ENCODE measurements around the gene ENOX1. TPM values are rescaled to one million over a fixed set of nuclear protein-coding genes. Genes with fewer than 3 reads are reported as not detected.
A peak's percentile ranks its signal among the peaks of the same experiment; 100 is the strongest.

Gene ENOX1
- total and polyA plus RNA-seq, 3 donors from 2014 or later, result 11.0 to 14.2 (median 11.5) TPM

GRCh38 chr13:43822969-43823368, 36.2 kb upstream of the ENOX1 start:
- H3K27me3 ChIP-seq, result no peaks in the 10 kb centered on the region
- no peaks in the 10 kb centered on the region for H3K4me1 ChIP-seq
- intact Hi-C loops (cut with DNase I; ENCODE audit: low total_unique reads), result no loop called here
- no peak for TF ChIP-seq POLR2A (IDR thresholded peaks at IDR 0.05)
- no peak overlapping the region for H3K27ac ChIP-seq
- no peaks in the 10 kb centered on the region for H3K36me3 ChIP-seq (ENCODE audit: low read depth, missing control alignments)
- 33 to 78% methylated on average over 1 of the region's 1 CpG for WGBS, 2 donors
- no peaks in the 10 kb centered on the region for H3K9me3 ChIP-seq
- H3K4me3 ChIP-seq, result no peak overlapping the region
- DNase-seq, result no peak

GRCh38 chr13:43816401-43816889, 29.7 kb upstream of the ENOX1 start:
- WGBS, 2 donors, result 82% methylated on average over 4 of the region's 4 CpGs
- Histone ChIP-seq H3K4me3 (no peak overlapping the region), H3K9me3 (no peaks in the 10 kb centered on the region), H3K27ac (no peak overlapping the region), H3K27me3 (no peaks in the 10 kb centered on the region), H3K4me1 (no peaks in the 10 kb centered on the region), H3K36me3 (ENCODE audit: low read depth, missing control alignments) (no peaks in the 10 kb centered on the region)
- no peak for DNase-seq
- intact Hi-C loops (cut with DNase I; ENCODE audit: low total_unique reads), result no loop called here
- TF ChIP-seq POLR2A (IDR thresholded peaks at IDR 0.05) (no peak), CTCF (IDR thresholded peaks at IDR 0.05) (no peak)

DNA sequence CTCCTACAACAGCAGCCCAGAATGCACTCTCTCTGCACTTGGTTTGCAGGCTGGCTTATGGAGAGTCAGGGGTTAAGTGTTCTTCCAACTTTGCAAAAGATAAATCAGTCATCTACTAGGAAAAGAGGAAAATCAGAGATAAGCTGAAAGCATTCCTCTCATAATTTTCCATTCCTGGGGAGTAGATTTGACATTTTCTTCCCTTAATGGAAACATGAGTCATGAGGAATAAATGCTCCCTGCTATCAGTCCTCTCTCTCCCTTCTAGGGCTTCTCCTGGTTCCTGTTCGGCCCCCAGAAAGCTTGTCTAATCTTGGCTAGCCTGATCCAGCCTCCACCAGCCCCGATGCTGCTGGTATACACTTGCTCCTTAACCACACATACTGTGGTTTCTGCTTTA, 28.4 kb upstream of the ENOX1 start:
- 44 to 45% methylated on average over 2 of the region's 2 CpGs for WGBS, 2 donors
- TF ChIP-seq POLR2A (IDR thresholded peaks at IDR 0.05) (no peak), CTCF (IDR thresholded peaks at IDR 0.05) (no peak)
- H3K9me3 ChIP-seq, result no peaks in the 10 kb centered on the region
- H3K27me3 ChIP-seq, result no peaks in the 10 kb centered on the region
- intact Hi-C loops (cut with DNase I; ENCODE audit: low total_unique reads), result no loop called here
- peak; percentile 24 for DNase-seq
- H3K27ac ChIP-seq, result no peak overlapping the region
- H3K4me1 ChIP-seq, result no peaks in the 10 kb centered on the region
- no peak overlapping the region for H3K4me3 ChIP-seq
- H3K36me3 ChIP-seq (ENCODE audit: low read depth, missing control alignments), result no peaks in the 10 kb centered on the region

- Histone ChIP-seq H3K9me3 (no peaks in the 10 kb centered on the region), H3K27ac (no peak overlapping the region), H3K36me3 (ENCODE audit: low read depth, missing control alignments) (no peaks in the 10 kb centered on the region), H3K27me3 (no peaks in the 10 kb centered on the region), H3K4me1 (no peaks in the 10 kb centered on the region), H3K4me3 (no peak overlapping the region)
- DNase-seq, result no peak
- intact Hi-C loops (cut with DNase I; ENCODE audit: low total_unique reads), result loop anchor here (10.0 kb wide), 1 partner anchor 724 kb away; no protein-coding TSS in a partner anchor
- TF ChIP-seq CTCF (IDR thresholded peaks at IDR 0.05) (no peak), POLR2A (IDR thresholded peaks at IDR 0.05) (no peak)
Observed at GRCh38 chr13:43808676-43809075, 21.9 kb upstream of the ENOX1 start.

DNA sequence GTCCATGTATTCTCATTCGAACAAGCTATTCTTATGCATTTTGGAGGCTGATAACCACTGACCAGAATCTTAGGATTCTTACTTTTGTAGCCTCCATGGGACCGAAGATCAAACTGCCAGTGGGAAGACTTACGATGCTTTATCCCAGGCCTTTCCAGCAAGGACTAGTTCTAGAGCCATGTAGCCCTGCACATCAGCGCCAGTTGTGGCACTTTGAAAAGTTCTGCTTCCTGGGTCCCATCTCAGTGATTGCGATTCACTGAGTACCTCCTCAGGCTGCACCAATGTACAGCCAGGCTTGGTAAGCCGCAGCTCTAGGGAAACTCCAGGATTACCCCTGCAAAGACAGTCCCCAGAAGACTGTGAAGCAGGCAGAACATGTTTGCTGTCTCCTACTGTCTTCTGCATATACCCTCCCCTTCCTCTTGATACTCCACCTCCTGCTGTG, 18.9 kb upstream of the ENOX1 start:
- H3K27ac ChIP-seq, result no peak overlapping the region
- no peak for DNase-seq
- H3K36me3 ChIP-seq (ENCODE audit: low read depth, missing control alignments), result no peaks in the 10 kb centered on the region
- H3K4me3 ChIP-seq, result no peak overlapping the region
- TF ChIP-seq POLR2A (IDR thresholded peaks at IDR 0.05), result no peak
- no peak for TF ChIP-seq CTCF (IDR thresholded peaks at IDR 0.05)
- H3K27me3 ChIP-seq, result no peaks in the 10 kb centered on the region
- H3K4me1 ChIP-seq, result no peaks in the 10 kb centered on the region
- 63 to 75% methylated on average over 5 to 6 of the region's 6 CpGs for WGBS, 2 donors
- intact Hi-C loops (cut with DNase I; ENCODE audit: low total_unique reads), result loop anchor here (10.0 kb wide), 1 partner anchor 721 kb away; no protein-coding TSS in a partner anchor
- no peaks in the 10 kb centered on the region for H3K9me3 ChIP-seq

All from testis (tissue), 3 donors.